Measurements from ENCODE around the gene ZNF14.
"Not testable (repeated sequence)": the region's sequence is repeated elsewhere in the genome, so short reads cannot be mapped to it uniquely, and the experiment has no call there.

Gene ZNF14

GRCh38 chr19:19745496-19746285, 12.8 kb upstream of the ZNF14 start:
- DNase-seq (ENCODE audit: low read depth) = no peak

GRCh38 chr19:19744641-19745040, 11.7 kb upstream of the ZNF14 start:
- H3K4me3 ChIP-seq (ENCODE audit: control insufficient read depth, low read depth, low read length) = no peak overlapping the region
- TF ChIP-seq, protein P1, sequence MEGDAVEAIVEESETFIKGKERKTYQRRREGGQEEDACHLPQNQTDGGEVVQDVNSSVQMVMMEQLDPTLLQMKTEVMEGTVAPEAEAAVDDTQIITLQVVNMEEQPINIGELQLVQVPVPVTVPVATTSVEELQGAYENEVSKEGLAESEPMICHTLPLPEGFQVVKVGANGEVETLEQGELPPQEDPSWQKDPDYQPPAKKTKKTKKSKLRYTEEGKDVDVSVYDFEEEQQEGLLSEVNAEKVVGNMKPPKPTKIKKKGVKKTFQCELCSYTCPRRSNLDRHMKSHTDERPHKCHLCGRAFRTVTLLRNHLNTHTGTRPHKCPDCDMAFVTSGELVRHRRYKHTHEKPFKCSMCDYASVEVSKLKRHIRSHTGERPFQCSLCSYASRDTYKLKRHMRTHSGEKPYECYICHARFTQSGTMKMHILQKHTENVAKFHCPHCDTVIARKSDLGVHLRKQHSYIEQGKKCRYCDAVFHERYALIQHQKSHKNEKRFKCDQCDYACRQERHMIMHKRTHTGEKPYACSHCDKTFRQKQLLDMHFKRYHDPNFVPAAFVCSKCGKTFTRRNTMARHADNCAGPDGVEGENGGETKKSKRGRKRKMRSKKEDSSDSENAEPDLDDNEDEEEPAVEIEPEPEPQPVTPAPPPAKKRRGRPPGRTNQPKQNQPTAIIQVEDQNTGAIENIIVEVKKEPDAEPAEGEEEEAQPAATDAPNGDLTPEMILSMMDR (conservative IDR thresholded peaks at IDR 0.05; ENCODE audit: control insufficient read depth, insufficient read depth, low read depth, low read length) = no peak
- DNase-seq (ENCODE audit: low read depth) = no peak

More at GRCh38 chr19:19745496-19746285, 12.8 kb upstream of the ZNF14 start:
- TF ChIP-seq, protein P1 (conservative IDR thresholded peaks at IDR 0.05; ENCODE audit: control insufficient read depth, insufficient read depth, low read depth, low read length) = no peak
- no peak overlapping the region for H3K4me3 ChIP-seq (ENCODE audit: control insufficient read depth, low read depth, low read length)

- not testable (repeated sequence) for DNase-seq (ENCODE audit: low read depth); H3K4me3 ChIP-seq (ENCODE audit: control insufficient read depth, low read depth, low read length)
These were observed 11.0 kb upstream of the ZNF14 start for GRCh38 chr19:19743921-19744320.

- TF ChIP-seq, protein P1 (conservative IDR thresholded peaks at IDR 0.05; ENCODE audit: control insufficient read depth, insufficient read depth, low read depth, low read length) = no peak
- H3K4me3 ChIP-seq (ENCODE audit: control insufficient read depth, low read depth, low read length) = no peak overlapping the region
- no peak for DNase-seq (ENCODE audit: low read depth)
These were observed 10.3 kb upstream of the ZNF14 start for GRCh38 chr19:19743176-19743575.

GRCh38 chr19:19742773-19743172, 9.9 kb upstream of the ZNF14 start:
- TF ChIP-seq, protein P1 (conservative IDR thresholded peaks at IDR 0.05; ENCODE audit: control insufficient read depth, insufficient read depth, low read depth, low read length) = no peak
- H3K4me3 ChIP-seq (ENCODE audit: control insufficient read depth, low read depth, low read length) = no peak overlapping the region
- DNase-seq (ENCODE audit: low read depth) = no peak

GRCh38 chr19:19741184-19741583, 8.3 kb upstream of the ZNF14 start:
- TF ChIP-seq, protein P1 (conservative IDR thresholded peaks at IDR 0.05; ENCODE audit: control insufficient read depth, insufficient read depth, low read depth, low read length) = no peak
- no peak for DNase-seq (ENCODE audit: low read depth)
- no peak overlapping the region for H3K4me3 ChIP-seq (ENCODE audit: control insufficient read depth, low read depth, low read length)

DNA sequence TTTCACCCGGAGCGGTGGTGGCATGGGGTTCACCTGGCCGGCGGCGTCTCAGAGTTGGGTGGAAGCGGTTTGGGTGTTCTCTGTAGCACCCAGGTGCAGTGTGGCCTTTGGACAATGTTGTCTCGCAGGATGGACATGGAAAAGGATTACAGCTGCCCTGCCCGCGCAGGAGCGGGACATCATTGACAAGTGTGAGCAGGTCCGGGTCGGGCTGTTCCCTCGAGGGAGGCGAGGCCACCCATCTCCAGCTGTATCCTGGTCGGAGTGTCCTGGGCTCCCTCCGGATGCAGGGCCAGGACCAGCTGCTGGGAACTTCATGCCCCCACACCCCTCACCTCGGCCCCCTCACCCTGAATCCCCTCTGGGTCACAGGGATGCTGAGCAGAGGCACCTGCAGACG, 7.8 kb upstream of the ZNF14 start:
- H3K4me3 ChIP-seq (ENCODE audit: control insufficient read depth, low read depth, low read length) = no peak overlapping the region
- no peak for DNase-seq (ENCODE audit: low read depth)
- TF ChIP-seq, protein P1 (conservative IDR thresholded peaks at IDR 0.05; ENCODE audit: control insufficient read depth, insufficient read depth, low read depth, low read length) = no peak
